Activated effector memory CD4-positive, alpha-beta T cell treated with Interleukin-2 at 50 U/mL for 16 hours (primary cell): ENCODE data around the gene AGBL5.
"Not testable (repeated sequence)": the region's sequence is repeated elsewhere in the genome, so short reads cannot be mapped to it uniquely, and the experiment has no call there.

Source experiments
- DNase-seq: peaks from one replicate; pipeline ENCODE4 v3.0.0-alpha.2; 2020

AGBL5 gene

DNA sequence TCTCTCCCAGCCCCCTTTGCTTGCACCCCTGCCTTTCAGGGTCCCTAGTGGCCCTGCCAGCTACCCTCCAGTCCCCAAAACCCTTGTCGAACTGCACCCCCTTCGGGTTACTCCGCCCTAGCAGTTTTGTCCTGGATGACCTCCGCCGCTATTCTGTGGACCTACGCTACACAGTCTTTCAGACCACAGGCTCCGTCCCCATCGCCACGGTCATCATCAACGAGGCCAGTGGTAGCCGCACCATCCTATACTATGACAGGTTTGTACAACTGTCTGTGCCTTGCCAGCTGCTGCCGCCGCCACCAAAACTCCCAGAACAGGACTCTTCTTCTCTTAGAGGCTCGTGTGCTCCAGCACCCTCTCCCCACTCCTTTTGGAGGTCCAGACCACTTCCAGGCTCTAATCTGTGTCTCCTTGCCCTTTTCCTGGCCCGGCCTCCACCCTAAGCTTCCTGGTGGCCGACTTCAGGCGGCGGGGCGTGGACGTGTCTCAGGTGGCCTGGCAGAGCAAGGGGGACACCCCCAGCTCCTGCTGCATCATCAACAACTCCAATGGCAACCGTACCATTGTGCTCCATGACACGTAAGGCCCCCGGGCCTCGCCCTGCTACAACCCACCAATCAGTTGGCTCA is 43.0 kb downstream of the AGBL5 start:
- no peak for DNase-seq

DNA sequence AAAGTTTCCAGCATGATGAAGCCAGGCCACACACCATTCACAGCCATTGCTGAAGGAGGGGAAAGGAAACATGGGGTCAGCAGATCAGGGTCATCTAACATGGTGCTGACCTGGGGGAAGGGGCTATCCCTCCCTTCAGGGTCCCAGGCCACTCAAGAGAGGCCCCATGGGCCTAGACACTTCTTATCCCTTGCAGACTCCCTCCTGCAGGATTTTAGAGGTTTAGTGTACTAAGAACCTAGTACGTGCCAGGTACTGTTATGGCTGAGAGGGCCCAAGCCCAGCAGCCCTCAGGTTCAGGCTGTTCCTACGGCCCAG is 43.9 kb downstream of the AGBL5 start:
- DNase-seq, result no peak

DNA sequence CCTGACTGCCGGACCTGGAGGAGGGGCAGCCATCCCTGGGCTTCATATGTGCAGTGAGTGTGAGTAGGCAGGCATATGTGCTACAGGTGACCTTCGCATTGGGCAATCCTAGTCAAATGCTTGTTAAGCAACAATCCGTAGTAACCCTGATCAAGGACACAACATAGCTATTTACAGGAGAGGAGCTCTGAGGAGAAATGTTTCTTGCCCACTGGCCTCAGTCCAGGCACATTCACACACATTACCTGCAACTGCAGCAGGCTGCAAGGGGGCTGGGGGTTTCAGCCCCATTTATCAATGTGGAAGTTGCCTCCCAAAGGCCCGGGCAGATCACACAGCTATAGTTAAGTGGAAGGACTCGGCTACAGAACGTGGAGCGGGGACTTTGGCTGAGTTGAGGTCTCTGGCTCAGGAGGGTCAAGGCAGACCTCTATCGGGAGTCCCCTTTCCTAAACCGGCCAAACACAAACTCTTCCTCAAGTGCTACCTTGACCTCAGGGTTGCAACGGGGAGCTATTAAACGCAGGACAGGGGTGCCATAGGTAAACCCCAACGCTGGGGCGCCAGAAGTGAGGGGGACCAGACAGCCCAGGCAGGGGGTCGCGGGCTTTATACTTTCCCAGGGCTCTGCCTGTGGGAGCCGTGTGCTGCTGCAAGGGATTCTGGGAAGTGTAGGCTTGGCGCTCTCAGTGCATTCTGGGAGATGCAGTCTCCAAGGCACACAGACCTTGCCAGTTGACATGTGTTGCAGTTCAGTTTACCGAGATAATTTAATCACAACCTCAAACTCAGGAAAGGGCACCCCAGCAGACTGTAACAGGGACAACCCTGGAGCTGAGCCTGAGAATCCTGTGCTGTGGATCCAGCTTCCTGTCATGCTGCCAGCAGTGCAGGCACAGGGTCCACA is 44.5 kb downstream of the AGBL5 start:
- DNase-seq, result peak; percentile 12

DNA sequence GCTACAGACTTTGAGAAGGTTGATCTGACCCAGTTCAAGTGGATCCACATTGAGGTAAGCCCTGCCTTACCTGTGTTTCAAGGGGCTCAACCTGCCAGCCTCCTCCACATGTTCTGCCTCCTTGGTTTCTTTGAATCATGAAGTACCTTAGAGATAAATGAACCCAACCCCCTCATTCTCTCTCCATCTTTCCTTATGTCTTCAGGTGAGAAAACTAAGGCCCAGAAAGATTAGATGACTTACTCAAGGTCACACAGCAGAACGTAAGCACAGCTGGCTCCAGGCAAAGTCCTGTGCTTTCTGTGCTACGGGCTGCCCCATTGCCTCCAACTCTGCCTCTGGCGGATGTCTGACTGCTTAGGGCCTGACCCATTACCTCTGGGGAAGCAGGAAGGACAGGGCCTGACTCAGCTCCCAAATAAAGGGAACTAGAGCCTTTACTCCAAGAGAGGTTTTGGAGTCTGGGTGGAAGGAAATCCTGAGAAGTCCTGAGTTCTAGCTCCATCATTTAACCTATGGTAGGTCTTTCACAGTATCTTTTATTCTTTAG is 45.4 kb downstream of the AGBL5 start:
- no peak for DNase-seq

DNA sequence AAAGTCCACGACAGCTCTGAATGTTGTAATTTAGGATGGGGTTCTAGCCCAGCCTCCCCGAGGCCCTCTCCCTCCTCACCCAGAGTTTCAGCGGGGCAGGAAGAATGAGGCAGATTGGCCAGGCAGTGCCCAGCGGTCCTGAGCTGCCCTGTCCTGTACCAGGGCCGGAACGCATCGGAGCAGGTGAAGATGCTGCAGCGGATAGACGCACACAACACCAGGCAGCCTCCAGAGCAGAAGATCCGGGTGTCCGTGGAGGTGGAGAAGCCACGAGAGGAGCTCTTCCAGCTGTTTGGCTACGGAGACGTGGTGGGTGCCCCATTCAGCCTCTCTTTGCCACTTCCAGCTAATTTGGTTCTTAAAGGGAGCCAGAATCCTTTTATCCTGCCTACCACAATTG is 45.9 kb downstream of the AGBL5 start:
- DNase-seq, result no peak

DNA sequence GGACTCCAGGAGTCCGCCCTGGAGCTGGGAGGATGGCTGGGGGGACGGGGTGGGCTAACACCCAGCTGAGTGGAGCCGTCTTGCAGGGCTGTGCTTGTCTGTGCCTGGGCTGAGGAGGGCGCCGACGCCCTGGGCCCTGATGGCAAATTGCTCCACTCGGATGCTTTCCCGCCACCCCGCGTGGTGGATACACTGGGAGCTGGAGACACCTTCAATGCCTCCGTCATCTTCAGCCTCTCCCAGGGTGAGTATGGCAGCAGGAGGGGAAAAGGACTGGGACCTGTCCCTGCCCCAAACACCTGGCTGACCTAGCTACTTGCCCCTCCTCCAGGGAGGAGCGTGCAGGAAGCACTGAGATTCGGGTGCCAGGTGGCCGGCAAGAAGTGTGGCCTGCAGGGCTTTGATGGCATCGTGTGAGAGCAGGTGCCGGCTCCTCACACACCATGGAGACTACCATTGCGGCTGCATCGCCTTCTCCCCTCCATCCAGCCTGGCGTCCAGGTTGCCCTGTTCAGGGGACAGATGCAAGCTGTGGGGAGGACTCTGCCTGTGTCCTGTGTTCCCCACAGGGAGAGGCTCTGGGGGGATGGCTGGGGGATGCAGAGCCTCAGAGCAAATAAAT is 48.0 kb downstream of the AGBL5 start:
- DNase-seq, result no peak

DNA sequence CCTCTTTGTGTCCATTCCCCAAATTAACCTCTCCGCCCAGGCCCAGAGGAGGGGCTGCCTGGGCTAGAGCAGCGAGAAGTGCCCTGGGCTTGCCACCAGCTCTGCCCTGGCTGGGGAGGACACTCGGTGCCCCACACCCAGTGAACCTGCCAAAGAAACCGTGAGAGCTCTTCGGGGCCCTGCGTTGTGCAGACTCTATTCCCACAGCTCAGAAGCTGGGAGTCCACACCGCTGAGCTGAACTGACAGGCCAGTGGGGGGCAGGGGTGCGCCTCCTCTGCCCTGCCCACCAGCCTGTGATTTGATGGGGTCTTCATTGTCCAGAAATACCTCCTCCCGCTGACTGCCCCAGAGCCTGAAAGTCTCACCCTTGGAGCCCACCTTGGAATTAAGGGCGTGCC is 48.6 kb downstream of the AGBL5 start:
- no peak for DNase-seq

DNA sequence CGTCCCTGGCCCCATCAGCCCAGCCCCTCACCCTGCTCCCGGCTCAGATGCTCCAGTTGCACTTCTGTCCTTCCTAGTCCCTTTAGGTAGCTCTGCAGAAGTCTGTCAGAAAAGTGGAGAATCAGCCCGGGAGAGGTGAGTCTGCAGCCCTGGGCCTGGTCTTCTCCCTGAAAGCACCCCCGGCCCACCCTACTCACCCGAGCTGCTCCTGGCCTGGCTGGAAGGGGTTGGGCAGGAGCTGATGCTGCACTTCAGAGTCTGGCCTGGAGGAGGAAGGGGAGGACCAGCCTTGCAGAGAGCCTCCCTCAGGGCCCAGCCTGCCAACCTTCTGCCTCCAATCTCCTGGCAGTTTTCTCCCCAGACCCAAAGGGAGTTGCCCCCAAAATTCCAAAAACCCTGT is 50.9 kb downstream of the AGBL5 start:
- no peak for DNase-seq

DNA sequence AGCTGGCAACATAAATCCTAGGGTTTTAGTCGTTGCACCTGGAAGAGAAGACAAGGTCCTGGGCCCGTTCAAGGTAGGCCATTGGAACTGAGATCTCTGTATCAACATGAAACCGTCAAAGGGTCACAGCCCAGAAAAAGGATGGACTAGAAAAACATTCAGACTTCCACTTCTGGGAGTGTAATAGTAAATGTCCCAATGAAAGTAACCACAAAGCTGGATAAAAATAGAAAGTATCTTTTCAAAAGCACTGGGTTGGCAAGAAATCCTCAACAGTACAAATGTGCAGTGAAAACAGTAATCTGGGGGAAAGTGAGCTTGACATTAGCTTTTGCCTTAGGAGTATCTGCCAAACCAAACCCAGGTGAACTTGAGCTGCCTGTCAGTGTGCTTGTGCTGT is 54.5 kb downstream of the AGBL5 start:
- DNase-seq, result no peak

DNA sequence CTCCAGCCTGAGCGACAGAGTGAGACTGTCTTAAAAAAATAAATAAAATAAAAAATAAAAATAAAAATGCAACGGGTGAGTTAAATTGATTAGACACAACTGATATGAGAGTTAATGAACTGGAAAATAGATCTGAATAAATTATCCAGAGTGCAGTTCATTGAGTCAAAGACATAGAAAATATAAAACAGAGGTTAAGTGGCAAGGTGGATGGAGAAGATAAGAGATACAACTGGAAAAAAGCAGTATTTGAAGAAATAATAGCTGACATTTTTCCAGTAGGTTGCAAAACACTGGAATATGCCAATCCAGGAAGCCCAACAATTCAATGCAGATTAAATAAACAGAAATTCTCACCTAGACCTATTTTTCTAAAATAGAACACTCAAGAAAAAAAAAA is 56.8 kb downstream of the AGBL5 start:
- DNase-seq, result no peak

DNA sequence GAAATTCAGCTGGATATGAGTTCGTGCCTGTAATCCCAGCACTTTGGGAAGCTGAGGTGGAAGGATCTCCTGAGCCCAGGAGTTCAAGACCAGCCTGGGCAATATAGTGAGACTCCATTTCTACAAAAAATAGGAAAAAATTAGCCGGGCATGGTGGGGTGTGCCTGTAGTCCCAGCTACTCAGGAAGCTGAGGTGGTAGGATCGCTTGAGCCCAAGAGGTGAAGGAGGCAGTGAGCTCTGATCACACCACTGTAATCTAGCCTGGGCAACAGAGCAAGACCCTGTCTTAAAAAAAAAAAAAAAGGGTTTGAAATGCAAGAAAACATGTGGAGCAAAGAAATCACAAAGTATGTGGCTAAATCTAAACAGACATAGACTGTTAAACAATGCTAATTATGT is 57.6 kb downstream of the AGBL5 start:
- DNase-seq, result no peak

DNA sequence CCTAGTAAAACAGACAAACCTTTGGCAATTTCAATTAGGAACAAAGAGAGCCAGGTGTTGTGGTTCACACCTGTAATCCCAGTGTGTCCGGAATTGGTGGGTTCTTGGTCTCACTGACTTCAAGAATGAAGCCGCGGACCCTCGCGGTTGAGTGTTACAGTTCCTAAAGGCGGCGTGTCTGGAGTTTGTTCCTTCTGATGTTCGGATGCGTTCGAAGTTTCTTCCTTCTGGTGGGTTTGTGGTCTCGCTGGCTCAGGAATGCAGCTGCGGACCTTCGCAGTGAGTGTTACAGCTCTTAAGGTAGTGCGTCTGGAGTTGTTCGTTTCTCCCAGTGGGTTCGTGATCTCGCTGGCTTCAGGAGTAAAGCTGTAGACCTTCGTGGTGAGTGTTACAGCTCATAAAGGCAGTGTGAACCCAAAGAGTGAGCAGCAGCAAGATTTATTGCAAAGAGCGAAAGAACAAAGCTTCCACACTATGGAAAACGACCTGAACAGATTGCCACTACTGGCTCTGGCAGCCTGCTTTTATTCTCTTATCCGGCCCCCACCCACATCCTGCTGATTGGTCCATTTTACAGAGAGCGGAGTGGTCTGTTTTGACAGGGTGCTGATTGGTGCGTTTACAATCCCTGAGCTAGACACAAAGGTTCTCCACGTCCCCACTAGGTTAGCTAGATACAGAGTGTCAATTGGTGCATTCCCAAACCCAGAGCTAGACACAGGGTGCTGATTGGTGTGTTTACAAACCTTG is 59.3 kb downstream of the AGBL5 start:
- DNase-seq, result not testable (repeated sequence)

DNA sequence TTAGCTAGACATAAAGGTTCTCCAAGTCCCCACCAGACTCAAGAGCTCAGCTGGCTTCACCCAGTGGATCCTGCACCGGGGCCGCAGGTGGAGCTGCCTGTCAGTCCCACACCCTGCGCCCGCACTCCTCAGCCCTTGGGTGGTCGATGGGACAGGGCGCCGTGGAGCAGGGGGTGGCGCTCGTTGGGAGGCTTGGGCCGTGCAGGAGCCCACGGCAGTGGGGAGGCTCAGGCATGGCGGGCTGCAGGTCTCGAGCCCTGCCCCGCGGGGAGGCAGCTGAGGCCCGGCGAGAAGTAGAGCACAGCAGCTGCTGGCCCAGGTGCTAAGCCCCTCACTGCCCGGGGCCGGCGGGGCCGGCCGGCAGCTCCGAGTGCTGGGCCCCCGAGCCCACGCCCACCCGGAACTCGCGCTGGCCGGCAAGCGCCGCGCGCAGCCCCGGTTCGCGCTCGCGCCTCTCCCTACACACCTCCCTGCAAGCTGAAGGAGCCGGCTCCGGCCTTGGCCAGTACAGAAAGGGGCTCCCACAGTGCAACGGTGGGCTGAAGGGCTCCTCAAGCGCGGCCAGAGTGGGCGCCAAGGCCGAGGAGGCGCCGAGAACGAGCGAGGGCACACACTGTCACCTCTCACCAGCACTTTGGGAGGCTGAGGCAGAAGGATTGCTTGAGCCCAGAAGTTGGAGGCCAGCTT is 60.1 kb downstream of the AGBL5 start:
- DNase-seq, result not testable (repeated sequence)

DNA sequence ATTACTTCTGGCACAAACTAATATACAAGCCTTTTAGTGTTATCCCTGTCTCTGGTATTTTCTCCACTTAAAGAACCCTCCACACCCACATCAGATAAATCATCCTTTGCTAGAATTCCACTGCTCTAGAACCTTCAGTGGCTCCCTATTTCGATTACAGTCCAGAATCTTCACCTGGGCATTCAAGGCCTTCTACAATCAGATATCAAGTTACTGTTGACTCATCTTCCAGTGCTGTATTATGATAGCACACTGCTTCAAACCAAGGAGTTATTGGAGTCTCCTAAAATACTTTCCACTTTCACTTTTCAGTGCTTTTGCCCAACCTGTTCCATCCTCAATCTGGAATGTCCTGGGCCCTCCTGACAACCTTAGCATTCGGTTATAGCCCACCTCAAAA is 64.1 kb downstream of the AGBL5 start:
- DNase-seq, result no peak

DNA sequence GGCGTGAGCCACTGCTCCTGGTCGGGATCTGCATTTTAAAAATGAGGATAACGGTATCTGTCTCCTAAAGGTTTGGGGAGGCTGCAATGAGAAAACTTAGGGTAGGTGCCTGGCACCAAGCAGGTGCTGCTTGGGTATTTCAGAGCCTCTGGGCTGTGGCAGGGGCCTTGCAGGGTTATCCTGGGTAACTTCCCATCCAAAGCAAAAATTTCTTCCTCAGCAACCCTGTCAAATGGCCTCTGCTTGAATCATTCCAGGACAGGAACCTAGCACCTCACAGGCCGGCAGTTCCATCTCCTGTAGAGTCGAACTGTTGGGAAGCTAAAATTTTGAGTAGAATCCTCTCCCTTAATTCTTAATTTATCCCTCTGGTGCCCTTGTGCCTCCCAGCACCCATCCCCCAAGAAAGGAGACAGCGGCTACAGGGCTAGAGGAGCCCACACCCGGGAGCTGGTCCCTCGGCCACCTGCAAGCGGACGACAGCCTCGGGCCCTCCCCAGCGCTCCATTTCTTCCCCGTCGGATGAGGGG is 66.6 kb downstream of the AGBL5 start:
- DNase-seq, result no peak

DNA sequence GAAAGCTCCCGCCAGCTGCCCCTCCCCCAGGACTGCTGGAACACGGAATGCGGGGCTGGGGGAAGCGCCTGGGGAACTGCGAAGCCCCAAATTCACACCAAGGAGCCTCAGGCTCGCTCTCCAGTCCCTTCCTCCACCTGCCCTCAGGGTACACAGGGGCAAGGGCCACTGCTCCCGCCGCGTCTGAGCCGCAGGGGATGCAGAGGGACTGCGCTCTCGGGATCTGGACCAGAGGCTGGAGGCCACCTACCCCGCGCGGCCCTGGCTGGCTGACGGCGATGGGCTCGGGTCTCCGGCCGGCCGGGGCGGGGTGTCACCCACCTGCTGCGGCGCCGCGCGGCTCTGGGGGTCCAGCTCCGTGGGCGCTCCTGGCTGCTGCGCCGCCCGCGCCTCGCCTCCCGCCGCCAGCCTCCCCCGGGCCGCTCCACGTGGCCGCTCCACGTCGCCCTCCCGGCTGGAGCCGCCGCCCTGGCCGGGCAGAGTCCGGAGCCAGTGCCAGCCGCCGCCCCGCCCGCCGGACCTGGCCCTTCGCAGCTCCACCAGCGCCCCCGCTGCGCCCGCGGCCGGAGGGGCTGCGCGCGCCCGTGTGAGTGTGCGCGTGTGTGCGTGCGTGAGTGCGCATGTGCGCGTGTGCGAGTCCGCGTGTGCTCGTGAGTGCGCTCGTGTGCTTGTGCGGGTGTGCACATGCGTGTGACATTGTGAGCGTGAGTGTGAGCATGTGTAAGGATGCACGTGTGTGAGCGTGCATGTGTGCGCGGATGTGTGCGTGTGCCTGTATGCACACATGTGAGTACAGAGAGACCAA is 67.3 kb downstream of the AGBL5 start, which contains the start of gene CGREF1:
Gene CGREF1 (minus strand): TSS at position 604 of the 805 bp plus-strand sequence. CDS start 14,762 bp downstream, outside the sequence.
- DNase-seq, result no peak

DNA sequence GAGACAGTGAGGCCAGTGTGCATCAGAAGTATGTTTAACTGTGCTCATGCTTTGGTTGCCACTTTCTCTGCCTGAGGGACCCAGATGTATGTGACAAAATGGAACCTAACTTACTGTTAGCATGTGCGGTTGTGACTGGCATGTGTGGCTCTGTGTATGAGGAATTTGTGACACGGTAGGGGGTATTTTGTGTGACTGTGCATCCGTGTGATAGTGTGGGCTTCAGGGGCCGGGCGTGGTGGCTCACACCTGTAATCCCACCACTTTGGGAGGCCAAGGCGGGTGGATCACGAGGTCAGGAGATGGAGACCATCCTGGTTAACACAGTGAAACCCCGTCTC is 67.8 kb downstream of the AGBL5 start:
- DNase-seq, result not testable (repeated sequence)
